A549 (cell line): ENCODE data around the gene CTSA. TPM values are rescaled to one million over a fixed set of nuclear protein-coding genes. Genes with fewer than 3 reads are reported as not detected.
A peak's percentile ranks its signal among the peaks of the same experiment; 100 is the strongest.

Experiments used
- ATAC-seq, 2 experiments: fragments of 200-7000 bp in 1 of 2; fragments of >200 bp in 1 of 2; cut with Nextera tagmentation in 1 of 2; cut with Tn5 transposase in 1 of 2; 3 replicates each; pipeline versions ENCODE4 v1.8.0 to v1.9.1; 2018 to 2020; ENCODE audit warnings: mild to moderate bottlenecking in 1 of 2, moderate library complexity in 1 of 2
- CTCF ChIA-PET: fragments of 300-600 bp; sonication (Branson Sonifier 250); formaldehyde crosslinking; extraction: SDS; loops from one replicate; lab custom pipeline; 2021; ENCODE audit warnings: antibody characterized with exemption, inconsistent platforms; lab: Yijun Ruan, JAX
- POLR2A ChIA-PET: fragments of 350-600 bp; formaldehyde crosslinking; extraction: SDS; loops from one replicate; lab custom pipeline; 2021; ENCODE audit warnings: antibody characterized with exemption, inconsistent platforms; lab: Yijun Ruan, JAX
- DNase-seq, 2 experiments: peaks; one replicate each; pipeline versions ENCODE4 v3.0.0 to v3.0.0-alpha.2; 2011 to 2016; ENCODE audit warnings: low read depth in 1 of 2, low spot score in 1 of 2
- FAIRE-seq: peaks from 2 replicates; lab custom pipeline; 2011; peaks lifted over from hg19 to GRCh38; lab: Jason Lieb, UNC
- H3K27ac ChIP-seq, 2 experiments: fragments of >200 bp; sonication (Bioruptor Twin); formaldehyde crosslinking; 3 replicates each; pipeline ENCODE4 v1.5.1; 2016 to 2017
- H3K4me1 ChIP-seq: fragments of >200 bp; sonication (Bioruptor Twin); formaldehyde crosslinking; 3 replicates; pipeline ENCODE4 v1.6.1; 2016
- H3K4me2 ChIP-seq: fragments of >200 bp; sonication (Bioruptor Twin); formaldehyde crosslinking; 3 replicates; pipeline ENCODE4 v1.6.1; 2016
- H3K4me3 ChIP-seq: fragments of >200 bp; sonication (Bioruptor Twin); formaldehyde crosslinking; 3 replicates; pipeline ENCODE4 v1.5.1; 2016
- H3K9me3 ChIP-seq: fragments of >200 bp; sonication (Bioruptor Twin); formaldehyde crosslinking; 3 replicates; pipeline ENCODE4 v1.6.1; 2016
- E2F6 ChIP-seq: IDR thresholded peaks from 2 replicates; pipeline ENCODE4 v1.6.1; 2012; ENCODE audit warnings: low read depth, borderline replicate concordance
- EP300 ChIP-seq, 2 experiments: fragments of >200 bp; sonication (Bioruptor Twin); formaldehyde crosslinking; IDR thresholded peaks; 2 replicates in 1 of 2; 3 replicates in 1 of 2; pipeline ENCODE4 v1.6.1; 2016 to 2017
- JUN ChIP-seq, 2 experiments: fragments of >200 bp; sonication (Bioruptor Twin); formaldehyde crosslinking; IDR thresholded peaks; 2 replicates in 1 of 2; 3 replicates in 1 of 2; pipeline ENCODE4 v1.6.1; 2016 to 2017
- MAFK ChIP-seq: fragments of 450-650 bp; IDR thresholded peaks from 2 replicates; pipeline ENCODE4 v1.6.1; 2014; ENCODE audit not compliant: partially characterized antibody
- NPAS2 ChIP-seq: fragments of 250-450 bp; sonication (Bioruptor Pico); IDR thresholded peaks from 2 replicates; pipeline ENCODE4 v1.8.0; 2022; ENCODE audit warnings: mild to moderate bottlenecking, moderate library complexity, borderline replicate concordance
- PBX3 ChIP-seq: IDR thresholded peaks from 2 replicates; pipeline ENCODE4 v1.6.1; 2012
- POLR2AphosphoS2 ChIP-seq: conservative IDR thresholded peaks from 2 replicates; pipeline ENCODE4 v1.6.1; 2012; ENCODE audit warnings: low read length, improper control_type of control experiment, inconsistent platforms
- RCOR1 ChIP-seq: fragments of 150-350 bp; IDR thresholded peaks from 2 replicates; pipeline ENCODE4 v1.6.1; 2014; ENCODE audit warnings: antibody characterized with exemption, low read length, low read depth
- SMC3 ChIP-seq: fragments of >200 bp; sonication (Bioruptor Twin); formaldehyde crosslinking; IDR thresholded peaks from 3 replicates; pipeline ENCODE4 v1.6.1; 2018; ENCODE audit warnings: inconsistent platforms
- ZC3H11A ChIP-seq: fragments of 450-650 bp; IDR thresholded peaks from 2 replicates; pipeline ENCODE4 v1.6.1; 2014; ENCODE audit warnings: antibody characterized with exemption, mild to moderate bottlenecking
- ZFP36 ChIP-seq: fragments of 450-650 bp; IDR thresholded peaks from 2 replicates; pipeline ENCODE4 v1.6.1; 2014; ENCODE audit warnings: borderline replicate concordance; ENCODE audit not compliant: partially characterized antibody
- WGBS: methylation state at CpG from one replicate; pipeline ENCODE4 v1.1.6; 2017; ENCODE audit errors: missing lambda C conversion rate; 5-methylcytosine and 5-hydroxymethylcytosine counted together
- polyA plus RNA-seq, 4 experiments: library from polyadenylated mRNA; depleted of rRNA in 3 of 4; stranded (reverse); fragments of >200 nt; fragmentation: RNase III in 1 of 4; extraction: RNeasy Plus Mini Kit Qiagen cat#74134 plus additional on column Dnase treatment in 1 of 4; gene quantifications; 2 replicates in 3 of 4; 3 replicates in 1 of 4; pipeline ENCODE4 v1.2.3, GENCODE V29; 2011 to 2017
- TF ChIP-seq, protein P1 (sequence below): fragments of 450-650 bp; IDR thresholded peaks from 2 replicates; pipeline ENCODE4 v1.6.1; 2014; ENCODE audit warnings: antibody characterized with exemption
- TF ChIP-seq, protein P2 (sequence below): fragments of 150-350 bp; IDR thresholded peaks from 2 replicates; pipeline ENCODE4 v1.6.1; 2014; ENCODE audit warnings: low read depth, mild to moderate bottlenecking, low read length

The CTSA gene
- polyA plus RNA-seq, 2 of the 4 experiments (the other 2 are of a cell fraction), result 53.1 to 95.6 TPM

- no peak for DNase-seq
- peak overlapping the region; percentile 63 for H3K4me3 ChIP-seq
- POLR2A ChIA-PET, result no interaction called here
- H3K4me2 ChIP-seq, result peak overlapping the region; percentile 95
- H3K27ac ChIP-seq, result peak overlapping the region; percentile 74 to 80
- H3K9me3 ChIP-seq, result no peaks in the 10 kb centered on the region
- 63% methylated on average over 11 of the region's 13 CpGs for WGBS
- peak in 1 of 2 experiments; percentile 10; a peak in 1 of 6 replicates for ATAC-seq
- H3K4me1 ChIP-seq, result peaks cover 22% of the 10 kb centered on the region; the same call in 2 of the 3 replicates
- CTCF ChIA-PET, result interaction anchor here (1.2 to 1.3 kb wide), 2 partner anchors 23 to 58 kb away, joined by 3 to 4 read pairs; no protein-coding TSS in a partner anchor
- FAIRE-seq, result no peak
- TF ChIP-seq JUN (IDR thresholded peaks at IDR 0.05), result no peak
- TF ChIP-seq E2F6, result no peak
- peak; percentile 63 for TF ChIP-seq ZFP36
- no peak for TF ChIP-seq POLR2AphosphoS2
- no peak for TF ChIP-seq ZC3H11A
- TF ChIP-seq PBX3, result no peak
Observed at GRCh38 chr20:45857882-45858216, 33.3 kb upstream of the CTSA start.

DNA sequence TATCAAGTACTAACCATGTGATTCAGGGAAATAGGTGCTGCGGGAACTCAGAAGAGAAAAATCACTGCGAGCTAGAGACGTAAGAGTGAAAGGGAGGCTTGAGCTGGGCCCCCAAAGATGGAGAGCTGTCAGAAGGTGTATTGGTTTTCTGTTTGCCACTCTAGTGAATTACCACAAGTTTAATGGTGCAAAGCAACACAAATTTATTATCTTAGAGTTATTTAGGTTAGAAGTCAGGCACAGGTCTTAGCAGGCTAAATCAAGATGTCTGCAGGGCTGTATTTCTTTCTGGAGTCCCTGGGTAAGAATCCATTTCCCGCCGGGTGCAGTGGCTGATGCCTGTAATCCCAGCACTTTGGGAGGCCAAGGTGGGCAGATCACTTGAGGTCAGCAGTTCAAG, 31.2 kb upstream of the CTSA start:
- H3K4me2 ChIP-seq, result no peak overlapping the region

GRCh38 chr20:45860560-45861220, 30.4 kb upstream of the CTSA start:
- Histone ChIP-seq H3K4me2 (0 out of 3 replicates have a peak overlapping the region, but pooled peaks have one; percentile 6), H3K9me3 (no peaks in the 10 kb centered on the region), H3K4me3 (no peak overlapping the region), H3K4me1 (peaks cover 22% of the 10 kb centered on the region; the same call in 2 of the 3 replicates), H3K27ac (no peak overlapping the region)
- no peak for FAIRE-seq
- peak in 1 of 2 experiments; percentile 47 for DNase-seq
- 46% methylated on average over 7 of the region's 7 CpGs for WGBS
- ChIA-PET CTCF (interaction anchor here (0.5 to 1.4 kb wide), 3 partner anchors 12 to 89 kb away, joined by 3 to 6 read pairs (median 3); no protein-coding TSS in a partner anchor), POLR2A (interaction anchor here (0.9 kb wide), 1 partner anchor 20 kb away, joined by 3 read pairs; the partner anchor contains the start of gene ZSWIM1)
- ATAC-seq, result no peak
- no peak for TF ChIP-seq RCOR1
- no peak for TF ChIP-seq SMC3
- TF ChIP-seq NPAS2 (CRISPR knock-in tag), result no peak
- TF ChIP-seq, protein P1, sequence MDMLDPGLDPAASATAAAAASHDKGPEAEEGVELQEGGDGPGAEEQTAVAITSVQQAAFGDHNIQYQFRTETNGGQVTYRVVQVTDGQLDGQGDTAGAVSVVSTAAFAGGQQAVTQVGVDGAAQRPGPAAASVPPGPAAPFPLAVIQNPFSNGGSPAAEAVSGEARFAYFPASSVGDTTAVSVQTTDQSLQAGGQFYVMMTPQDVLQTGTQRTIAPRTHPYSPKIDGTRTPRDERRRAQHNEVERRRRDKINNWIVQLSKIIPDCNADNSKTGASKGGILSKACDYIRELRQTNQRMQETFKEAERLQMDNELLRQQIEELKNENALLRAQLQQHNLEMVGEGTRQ, result no peak

More for the DNA sequence above, 31.2 kb upstream of the CTSA start:
- CTCF ChIA-PET, result no interaction called here
- DNase-seq, result no peak
- 92% methylated on average over 5 of the region's 5 CpGs for WGBS
- TF ChIP-seq EP300 (IDR thresholded peaks at IDR 0.05) (no peak), MAFK (no peak)
- TF ChIP-seq, protein P2, sequence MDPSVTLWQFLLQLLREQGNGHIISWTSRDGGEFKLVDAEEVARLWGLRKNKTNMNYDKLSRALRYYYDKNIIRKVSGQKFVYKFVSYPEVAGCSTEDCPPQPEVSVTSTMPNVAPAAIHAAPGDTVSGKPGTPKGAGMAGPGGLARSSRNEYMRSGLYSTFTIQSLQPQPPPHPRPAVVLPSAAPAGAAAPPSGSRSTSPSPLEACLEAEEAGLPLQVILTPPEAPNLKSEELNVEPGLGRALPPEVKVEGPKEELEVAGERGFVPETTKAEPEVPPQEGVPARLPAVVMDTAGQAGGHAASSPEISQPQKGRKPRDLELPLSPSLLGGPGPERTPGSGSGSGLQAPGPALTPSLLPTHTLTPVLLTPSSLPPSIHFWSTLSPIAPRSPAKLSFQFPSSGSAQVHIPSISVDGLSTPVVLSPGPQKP, result no peak
- FAIRE-seq, result no peak
- no peak overlapping the region for H3K4me3 ChIP-seq
- POLR2A ChIA-PET, result no interaction called here
- no peaks in the 10 kb centered on the region for H3K9me3 ChIP-seq
- no peak overlapping the region for H3K27ac ChIP-seq
- peaks cover 22% of the 10 kb centered on the region; the same call in 2 of the 3 replicates for H3K4me1 ChIP-seq
- ATAC-seq, result no peak
